BLaER1 treated with 17β-estradiol and CSF1 and Interleukin-3, amounts not matched to agents 10 nM and 100 nM (cell line): ENCODE measurements around the gene CCDC182.

ENCODE experiments used
- H3K27ac ChIP-seq, 11 experiments: shearing (Covaris generic); formaldehyde crosslinking; 2 replicates each; pipeline ENCODE4 v1.8.1; 2022
- H3K27me3 ChIP-seq, 11 experiments: shearing (Covaris generic); formaldehyde crosslinking; 2 replicates each; pipeline ENCODE4 v1.8.1; 2022
- H3K36me3 ChIP-seq, 11 experiments: shearing (Covaris generic); formaldehyde crosslinking; 2 replicates each; pipeline ENCODE4 v1.8.1; 2022
- H3K4me1 ChIP-seq, 10 experiments: shearing (Covaris generic); formaldehyde crosslinking; 2 replicates each; pipeline ENCODE4 v1.8.1; 2022
- H3K4me2 ChIP-seq, 11 experiments: shearing (Covaris generic); formaldehyde crosslinking; 2 replicates each; pipeline ENCODE4 v1.8.1; 2022
- H3K4me3 ChIP-seq, 10 experiments: shearing (Covaris generic); formaldehyde crosslinking; 2 replicates each; pipeline ENCODE4 v1.8.1; 2022
- H3K9ac ChIP-seq, 11 experiments: shearing (Covaris generic); formaldehyde crosslinking; 2 replicates each; pipeline ENCODE4 v1.8.1; 2022
- H3K9me3 ChIP-seq, 11 experiments: shearing (Covaris generic); formaldehyde crosslinking; replicated peaks in 1 of 11; 2 replicates each; pipeline ENCODE4 v1.8.1; 2022
- H4K20me1 ChIP-seq, 11 experiments: shearing (Covaris generic); formaldehyde crosslinking; 2 replicates each; pipeline ENCODE4 v1.8.1; 2022
- Cebpa-rat ChIP-seq, 11 experiments: shearing (Covaris generic); IDR thresholded peaks; 2 replicates each; pipeline ENCODE4 v1.8.1; 2022

CCDC182 gene

GRCh38 chr17:57762452-57763395 lies 17.6 kb upstream of the CCDC182 start:
- no peaks in the 10 kb centered on the region for H3K27me3 ChIP-seq
- H3K4me2 ChIP-seq = peak overlapping the region in 2 of 11 experiments; percentile 18 to 31; a peak in 1 of 22 replicates
- no peaks in the 10 kb centered on the region for H3K36me3 ChIP-seq
- no peak overlapping the region for H3K4me3 ChIP-seq
- no peaks in the 10 kb centered on the region for H4K20me1 ChIP-seq
- H3K27ac ChIP-seq = no peak overlapping the region
- H3K9ac ChIP-seq = no peak overlapping the region
- H3K4me1 ChIP-seq = peaks cover 0 to 31% (median 14%) of the 10 kb centered on the region in 10 experiments; a peak in 13 of 20 replicates
- H3K9me3 ChIP-seq = no peaks in the 10 kb centered on the region
- no peak for TF ChIP-seq Cebpa-rat (IDR thresholded peaks at IDR 0.05)

DNA sequence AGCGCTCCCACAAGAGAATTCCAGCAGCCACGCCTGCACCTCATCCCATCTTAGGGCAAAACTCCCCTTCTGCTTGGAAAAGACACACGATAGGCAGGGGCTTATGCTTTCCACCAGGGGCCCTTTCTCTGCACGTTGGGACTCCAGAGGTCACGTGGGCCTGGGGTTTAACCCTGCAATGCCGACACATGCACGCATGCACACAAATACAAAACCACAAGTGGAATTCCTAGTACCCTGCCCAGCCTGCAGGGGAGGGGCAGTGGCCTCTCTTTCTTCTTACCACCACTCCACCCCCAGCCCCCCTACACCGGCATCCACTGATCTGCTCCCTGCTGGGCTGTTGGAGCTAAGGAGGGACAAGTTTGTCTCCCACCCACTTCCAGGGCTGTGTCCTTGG lies 16.8 kb upstream of the CCDC182 start:
- Histone ChIP-seq H4K20me1 (no peaks in the 10 kb centered on the region), H3K27ac (no peak overlapping the region), H3K27me3 (no peaks in the 10 kb centered on the region), H3K9me3 (no peaks in the 10 kb centered on the region), H3K4me3 (no peak overlapping the region), H3K9ac (no peak overlapping the region), H3K36me3 (no peaks in the 10 kb centered on the region), H3K4me2 (peak overlapping the region in 7 of 11 experiments; percentile 1 to 32 (median 26); a peak in 8 of 22 replicates), H3K4me1 (peaks cover 0 to 30% (median 13%) of the 10 kb centered on the region in 10 experiments; a peak in 13 of 20 replicates)
- TF ChIP-seq Cebpa-rat (IDR thresholded peaks at IDR 0.05) = no peak

DNA sequence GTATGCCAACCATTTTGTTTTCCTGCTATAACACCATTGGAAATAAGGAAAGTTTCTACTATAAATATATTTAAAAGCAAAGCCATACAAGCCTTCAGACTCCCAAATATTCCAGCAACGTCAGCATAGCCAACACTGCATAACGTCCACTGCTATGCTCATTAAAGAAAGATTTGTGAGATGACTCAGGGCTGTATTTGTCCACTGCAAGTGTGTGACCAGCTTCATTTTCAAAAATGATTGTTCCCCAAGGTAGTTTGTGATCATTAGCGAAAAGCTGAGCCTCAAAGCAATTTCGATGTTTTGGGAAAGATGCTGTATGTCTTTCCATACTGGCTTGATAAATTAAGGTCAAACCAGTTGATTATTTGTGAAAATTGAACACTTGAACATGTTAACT lies 14.9 kb upstream of the CCDC182 start:
- no peak overlapping the region for H3K9ac ChIP-seq
- H3K4me2 ChIP-seq = no peak overlapping the region
- no peaks in the 10 kb centered on the region for H3K36me3 ChIP-seq
- H3K4me1 ChIP-seq = peaks cover 0 to 25% (median 9%) of the 10 kb centered on the region in 10 experiments; a peak in 12 of 20 replicates
- no peak overlapping the region for H3K4me3 ChIP-seq
- H3K27me3 ChIP-seq = no peaks in the 10 kb centered on the region
- H3K9me3 ChIP-seq = no peaks in the 10 kb centered on the region
- no peak overlapping the region for H3K27ac ChIP-seq
- H4K20me1 ChIP-seq = no peaks in the 10 kb centered on the region
- TF ChIP-seq Cebpa-rat (IDR thresholded peaks at IDR 0.05) = no peak

GRCh38 chr17:57758654-57759053 lies 13.6 kb upstream of the CCDC182 start:
- Histone ChIP-seq H4K20me1 (no peaks in the 10 kb centered on the region), H3K9me3 (no peaks in the 10 kb centered on the region), H3K27ac (no peak overlapping the region), H3K9ac (no peak overlapping the region), H3K4me2 (no peak overlapping the region), H3K27me3 (no peaks in the 10 kb centered on the region), H3K36me3 (no peaks in the 10 kb centered on the region), H3K4me3 (no peak overlapping the region), H3K4me1 (peaks cover 0 to 25% (median 9%) of the 10 kb centered on the region in 10 experiments; a peak in 12 of 20 replicates)
- TF ChIP-seq Cebpa-rat (IDR thresholded peaks at IDR 0.05) = no peak

DNA sequence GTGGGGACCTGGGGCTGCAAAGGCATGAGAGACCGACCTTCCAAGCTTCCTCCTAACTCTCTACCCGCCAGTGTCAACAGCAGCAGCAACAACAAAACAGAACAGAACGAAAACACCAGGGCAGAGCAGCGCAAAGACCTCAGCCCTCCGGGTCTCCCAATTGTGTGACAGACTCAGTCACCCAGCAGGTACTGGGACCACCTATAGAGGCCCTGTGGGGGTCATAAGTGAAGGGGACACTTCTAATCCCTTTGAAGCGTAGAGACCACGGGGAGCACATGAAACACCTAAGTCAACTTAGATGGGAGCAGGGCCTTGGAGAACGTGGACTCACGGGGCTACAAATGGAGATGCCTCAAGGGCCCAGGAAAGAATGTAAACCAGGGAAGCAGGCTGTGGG lies 12.6 kb upstream of the CCDC182 start:
- Histone ChIP-seq H3K9me3 (no peaks in the 10 kb centered on the region), H3K9ac (no peak overlapping the region), H3K4me2 (no peak overlapping the region), H3K4me1 (peaks cover 0 to 21% (median 9%) of the 10 kb centered on the region in 10 experiments; a peak in 13 of 20 replicates), H3K27me3 (no peaks in the 10 kb centered on the region), H4K20me1 (no peaks in the 10 kb centered on the region), H3K36me3 (no peaks in the 10 kb centered on the region), H3K4me3 (no peak overlapping the region), H3K27ac (no peak overlapping the region)
- no peak for TF ChIP-seq Cebpa-rat (IDR thresholded peaks at IDR 0.05)

DNA sequence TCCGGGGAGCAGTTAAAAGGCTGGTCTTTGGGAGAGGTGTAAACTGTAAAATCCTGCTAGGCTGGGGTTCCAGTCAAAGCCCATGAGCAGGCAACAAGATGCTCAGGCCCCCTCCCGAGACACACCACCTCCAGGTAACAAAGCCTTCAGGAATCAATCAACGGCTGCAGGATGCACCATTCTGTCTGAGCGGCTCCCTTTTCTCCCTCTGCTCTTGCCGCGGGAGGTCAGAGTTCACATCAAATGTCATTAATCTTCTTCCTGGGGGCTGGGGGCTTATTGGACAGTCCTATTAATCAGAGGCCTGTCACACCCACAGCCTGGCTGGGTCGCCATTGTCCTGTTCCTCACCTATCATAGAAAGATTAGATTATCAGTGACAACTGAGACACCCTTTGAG lies 11.9 kb upstream of the CCDC182 start:
- Histone ChIP-seq H3K27ac (no peak overlapping the region), H3K9me3 (no peaks in the 10 kb centered on the region), H3K4me2 (no peak overlapping the region), H3K4me1 (peaks cover 3 to 24% (median 16%) of the 10 kb centered on the region in 10 experiments), H4K20me1 (no peaks in the 10 kb centered on the region), H3K36me3 (no peaks in the 10 kb centered on the region), H3K27me3 (no peaks in the 10 kb centered on the region), H3K4me3 (no peak overlapping the region), H3K9ac (no peak overlapping the region)
- TF ChIP-seq Cebpa-rat (IDR thresholded peaks at IDR 0.05) = no peak

GRCh38 chr17:57755480-57756070 lies 10.5 kb upstream of the CCDC182 start:
- Histone ChIP-seq H3K36me3 (no peaks in the 10 kb centered on the region), H3K4me3 (no peak overlapping the region), H3K27ac (no peak overlapping the region), H3K4me2 (no peak overlapping the region), H3K9me3 (no peaks in the 10 kb centered on the region), H3K27me3 (no peaks in the 10 kb centered on the region), H4K20me1 (no peaks in the 10 kb centered on the region), H3K4me1 (peaks cover 16 to 25% (median 22%) of the 10 kb centered on the region in 10 experiments), H3K9ac (no peak overlapping the region)
- TF ChIP-seq Cebpa-rat (IDR thresholded peaks at IDR 0.05) = no peak

DNA sequence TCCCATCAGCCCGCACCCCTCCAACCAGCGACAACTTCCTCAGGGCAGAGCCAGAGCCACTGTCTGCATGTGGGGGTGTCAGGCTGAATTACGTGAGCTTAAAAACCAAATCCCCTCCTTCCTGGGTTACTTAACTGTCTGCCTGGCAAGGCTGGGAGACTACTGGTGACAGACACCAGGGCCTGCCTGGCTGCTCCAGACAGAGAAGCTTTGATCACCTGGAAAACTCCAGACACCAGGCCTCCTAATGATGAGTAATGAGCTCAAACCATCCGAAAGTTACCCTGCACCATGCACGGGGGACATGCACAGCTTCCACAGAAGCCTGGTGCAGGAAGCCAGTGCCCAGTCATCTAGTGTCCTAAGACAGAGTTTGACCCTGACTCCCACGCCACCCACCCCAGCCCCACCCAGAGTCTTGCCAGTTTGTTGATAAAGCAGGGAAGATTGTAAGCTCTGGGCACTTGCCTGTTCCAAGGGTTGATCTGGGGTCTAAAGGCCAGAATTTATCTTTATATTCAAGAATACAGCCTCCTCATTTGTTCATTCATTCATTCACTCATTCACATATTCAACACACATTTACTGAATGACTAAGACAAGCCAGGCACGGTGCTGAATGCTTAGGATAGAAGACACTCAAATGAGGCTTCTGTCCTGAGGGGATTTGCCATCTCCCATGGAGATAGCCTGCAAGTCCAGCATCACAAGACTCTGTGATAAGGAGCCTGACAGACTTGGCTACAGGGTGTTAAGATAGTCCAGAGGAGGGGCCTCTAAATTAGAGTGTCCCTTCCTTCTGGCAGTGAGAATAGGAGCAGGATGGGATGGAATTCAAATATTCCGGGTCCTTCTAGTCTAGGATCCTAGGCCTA lies 7.2 kb upstream of the CCDC182 start:
- Histone ChIP-seq H3K36me3 (no peaks in the 10 kb centered on the region), H3K4me3 (no peak overlapping the region), H3K4me1 (peaks cover 34 to 58% (median 55%) of the 10 kb centered on the region in 10 experiments), H3K27me3 (no peaks in the 10 kb centered on the region), H3K27ac (peak overlapping the region in 8 of 11 experiments; percentile 5 to 90 (median 82); a peak in 15 of 22 replicates), H4K20me1 (no peaks in the 10 kb centered on the region), H3K9ac (peak overlapping the region in 8 of 11 experiments; percentile 18 to 82 (median 69); a peak in 12 of 22 replicates), H3K9me3 (no peaks in the 10 kb centered on the region), H3K4me2 (peak overlapping the region; percentile 68 to 95 (median 84))
- TF ChIP-seq Cebpa-rat (IDR thresholded peaks at IDR 0.05) = no peak
